Neutrophil (primary cell): ENCODE results near the gene GSS.

ENCODE experiments used
- H3K27ac ChIP-seq: fragments of 200-600 bp; sonication (generic); 2 replicates; pipeline ENCODE4 v1.5.1; 2016; ENCODE audit warnings: mild to moderate bottlenecking, moderate library complexity
- H3K27me3 ChIP-seq: fragments of 200-600 bp; sonication (generic); 2 replicates; pipeline ENCODE4 v1.6.0; 2016; ENCODE audit warnings: mild to moderate bottlenecking
- H3K36me3 ChIP-seq: fragments of 200-600 bp; sonication (generic); 2 replicates; pipeline ENCODE4 v1.5.1; 2017
- H3K4me1 ChIP-seq, 2 experiments: fragments of 200-600 bp in 1 of 2; sonication (generic) in 1 of 2; 1 replicate in 1 of 2; 2 replicates in 1 of 2; pipeline versions ENCODE4 v1.5.1 to v1.6.1; 2013 to 2016; ENCODE audit warnings: low read depth in 1 of 2, low read length in 1 of 2, mild to moderate bottlenecking in 1 of 2, moderate library complexity in 1 of 2; ENCODE audit not compliant: control insufficient read depth in 1 of 2, insufficient read depth in 1 of 2
- H3K4me3 ChIP-seq, 2 experiments: fragments of 200-600 bp in 1 of 2; sonication (generic) in 1 of 2; 1 replicate in 1 of 2; 2 replicates in 1 of 2; pipeline ENCODE4 v1.5.1; 2013 to 2016; ENCODE audit warnings: low read depth in 1 of 2, low read length in 1 of 2, mild to moderate bottlenecking in 1 of 2, moderate library complexity in 1 of 2
- H3K9me3 ChIP-seq: fragments of 200-600 bp; sonication (generic); 2 replicates; pipeline ENCODE4 v1.5.1; 2016
- TF ChIP-seq, protein P1 (sequence below): fragments of 200-600 bp; sonication (generic); IDR thresholded peaks from 2 replicates; pipeline ENCODE4 v1.5.1; 2016; ENCODE audit warnings: antibody characterized with exemption

The GSS gene

GRCh38 chr20:34927736-34928135, 27.9 kb downstream of the GSS start:
- H3K4me3 ChIP-seq, result no peak overlapping the region
- TF ChIP-seq, protein P1, sequence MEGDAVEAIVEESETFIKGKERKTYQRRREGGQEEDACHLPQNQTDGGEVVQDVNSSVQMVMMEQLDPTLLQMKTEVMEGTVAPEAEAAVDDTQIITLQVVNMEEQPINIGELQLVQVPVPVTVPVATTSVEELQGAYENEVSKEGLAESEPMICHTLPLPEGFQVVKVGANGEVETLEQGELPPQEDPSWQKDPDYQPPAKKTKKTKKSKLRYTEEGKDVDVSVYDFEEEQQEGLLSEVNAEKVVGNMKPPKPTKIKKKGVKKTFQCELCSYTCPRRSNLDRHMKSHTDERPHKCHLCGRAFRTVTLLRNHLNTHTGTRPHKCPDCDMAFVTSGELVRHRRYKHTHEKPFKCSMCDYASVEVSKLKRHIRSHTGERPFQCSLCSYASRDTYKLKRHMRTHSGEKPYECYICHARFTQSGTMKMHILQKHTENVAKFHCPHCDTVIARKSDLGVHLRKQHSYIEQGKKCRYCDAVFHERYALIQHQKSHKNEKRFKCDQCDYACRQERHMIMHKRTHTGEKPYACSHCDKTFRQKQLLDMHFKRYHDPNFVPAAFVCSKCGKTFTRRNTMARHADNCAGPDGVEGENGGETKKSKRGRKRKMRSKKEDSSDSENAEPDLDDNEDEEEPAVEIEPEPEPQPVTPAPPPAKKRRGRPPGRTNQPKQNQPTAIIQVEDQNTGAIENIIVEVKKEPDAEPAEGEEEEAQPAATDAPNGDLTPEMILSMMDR, result no peak
- H3K27me3 ChIP-seq, result no peaks in the 10 kb centered on the region
- H3K36me3 ChIP-seq, result peaks cover 91% of the 10 kb centered on the region
- no peaks in the 10 kb centered on the region for H3K9me3 ChIP-seq
- H3K4me1 ChIP-seq, result no peaks in the 10 kb centered on the region
- H3K27ac ChIP-seq, result no peak overlapping the region

DNA sequence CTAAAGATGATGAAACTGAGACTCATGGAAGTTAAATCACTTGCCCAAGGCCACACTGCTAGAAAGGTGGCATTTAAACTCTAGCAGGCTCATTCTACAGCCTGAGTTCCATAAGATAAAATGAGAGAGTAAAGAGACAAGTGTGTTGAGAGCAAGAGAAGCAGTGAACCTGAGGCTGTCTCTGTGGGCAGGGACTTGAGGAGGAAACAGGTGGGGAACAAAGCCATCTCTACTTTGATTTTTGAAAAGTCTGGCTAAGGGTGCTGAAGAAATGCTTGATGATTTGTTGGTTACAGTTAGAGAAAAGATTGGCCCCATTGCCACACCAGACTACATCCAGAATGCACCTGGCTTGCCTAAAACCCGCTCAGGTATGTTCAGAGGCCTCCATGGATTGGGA, 29.0 kb downstream of the GSS start:
- TF ChIP-seq, protein P1, result no peak
- Histone ChIP-seq H3K9me3 (no peaks in the 10 kb centered on the region), H3K27me3 (no peaks in the 10 kb centered on the region), H3K27ac (no peak overlapping the region), H3K4me3 (no peak overlapping the region), H3K4me1 (no peaks in the 10 kb centered on the region), H3K36me3 (peaks cover 98% of the 10 kb centered on the region)

DNA sequence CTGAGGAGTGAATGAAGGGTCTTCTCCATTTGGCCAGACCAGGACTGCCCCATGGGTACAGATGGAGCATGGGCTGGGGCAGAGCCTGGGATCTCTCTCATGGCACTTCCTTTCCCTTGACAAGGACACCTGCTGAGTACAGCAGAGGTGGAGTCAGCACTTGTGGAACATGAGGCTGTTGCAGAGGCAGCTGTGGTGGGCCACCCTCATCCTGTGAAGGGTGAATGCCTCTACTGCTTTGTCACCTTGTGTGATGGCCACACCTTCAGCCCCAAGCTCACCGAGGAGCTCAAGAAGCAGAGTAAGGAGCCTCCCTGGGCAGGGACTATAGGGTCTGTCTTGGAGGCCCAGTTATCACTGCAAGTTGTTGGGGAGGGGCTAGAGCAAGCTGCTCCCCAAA, 29.6 kb downstream of the GSS start:
- Histone ChIP-seq H3K4me3 (no peak overlapping the region), H3K36me3 (peaks cover 98% of the 10 kb centered on the region), H3K9me3 (no peaks in the 10 kb centered on the region), H3K27ac (no peak overlapping the region), H3K27me3 (no peaks in the 10 kb centered on the region), H3K4me1 (no peaks in the 10 kb centered on the region)
- TF ChIP-seq, protein P1, result no peak

- Histone ChIP-seq H3K9me3 (no peaks in the 10 kb centered on the region), H3K27ac (no peak overlapping the region), H3K4me1 (no peaks in the 10 kb centered on the region), H3K4me3 (no peak overlapping the region), H3K27me3 (no peaks in the 10 kb centered on the region), H3K36me3 (peaks cover 98% of the 10 kb centered on the region)
- TF ChIP-seq, protein P1, result no peak
Measured at GRCh38 chr20:34925341-34925740, 30.3 kb downstream of the GSS start.

DNA sequence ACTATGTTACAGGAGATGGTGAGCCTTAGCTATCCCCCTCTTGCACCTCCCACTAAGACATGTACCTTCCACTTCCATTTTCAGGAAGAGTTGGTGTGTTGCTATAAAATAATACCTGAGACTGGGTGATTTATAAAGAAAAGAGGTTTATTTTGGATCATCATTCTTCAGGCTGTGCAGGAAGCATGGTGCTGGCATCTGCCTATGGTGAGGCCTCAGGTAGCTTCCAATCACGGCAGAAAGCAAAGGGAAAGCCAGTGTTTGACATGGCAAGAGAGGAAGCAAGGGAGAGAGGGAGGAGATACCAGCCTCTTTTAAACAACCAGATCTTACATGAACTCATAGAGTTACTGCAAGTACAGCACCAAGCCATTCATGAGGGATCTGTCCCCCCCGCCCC, 32.2 kb downstream of the GSS start:
- Histone ChIP-seq H3K36me3 (peaks cover 96% of the 10 kb centered on the region), H3K4me1 (no peaks in the 10 kb centered on the region), H3K27me3 (no peaks in the 10 kb centered on the region), H3K4me3 (no peak overlapping the region), H3K27ac (no peak overlapping the region), H3K9me3 (no peaks in the 10 kb centered on the region)
- TF ChIP-seq, protein P1, result no peak
